Ishikawa (cell line): ENCODE results near the gene SREBF2.

Experiments used
- CEBPB ChIP-seq: IDR thresholded peaks from 2 replicates; pipeline ENCODE4 v1.6.1; 2012
- CREB1 ChIP-seq: IDR thresholded peaks from 2 replicates; pipeline ENCODE4 v1.6.1; 2012; ENCODE audit warnings: low read depth
- EGR1 ChIP-seq: IDR thresholded peaks from 2 replicates; pipeline ENCODE4 v1.6.1; 2012
- EP300 ChIP-seq: IDR thresholded peaks from 2 replicates; pipeline ENCODE4 v1.6.1; 2012; ENCODE audit warnings: borderline replicate concordance
- FOXM1 ChIP-seq: IDR thresholded peaks from 2 replicates; pipeline ENCODE4 v1.6.1; 2012; ENCODE audit warnings: low read depth, borderline replicate concordance
- NFIC ChIP-seq: IDR thresholded peaks from 2 replicates; pipeline ENCODE4 v1.6.1; 2012
- RAD21 ChIP-seq: IDR thresholded peaks from 2 replicates; pipeline ENCODE4 v1.6.1; 2012; ENCODE audit warnings: low read depth
- TAF1 ChIP-seq: IDR thresholded peaks from 2 replicates; pipeline ENCODE4 v1.6.1; 2012; ENCODE audit warnings: low read depth, mild to moderate bottlenecking
- TCF12 ChIP-seq: IDR thresholded peaks from 2 replicates; pipeline ENCODE4 v1.6.1; 2012; ENCODE audit warnings: low read depth
- TEAD4 ChIP-seq: IDR thresholded peaks from 2 replicates; pipeline ENCODE4 v1.6.1; 2012
- USF1 ChIP-seq: IDR thresholded peaks from 2 replicates; pipeline ENCODE4 v1.6.1; 2012
- YY1 ChIP-seq: IDR thresholded peaks from 2 replicates; pipeline ENCODE4 v1.6.1; 2012; ENCODE audit warnings: low read depth
- ZBTB7A ChIP-seq: IDR thresholded peaks from 2 replicates; pipeline ENCODE4 v1.6.1; 2012; ENCODE audit warnings: low read depth
- TF ChIP-seq, protein P1 (sequence below): IDR thresholded peaks from 2 replicates; pipeline ENCODE4 v1.6.1; 2012; ENCODE audit warnings: low read depth, mild to moderate bottlenecking
- TF ChIP-seq, protein P2 (sequence below): IDR thresholded peaks from 2 replicates; pipeline ENCODE4 v1.6.1; 2012

Gene SREBF2

DNA sequence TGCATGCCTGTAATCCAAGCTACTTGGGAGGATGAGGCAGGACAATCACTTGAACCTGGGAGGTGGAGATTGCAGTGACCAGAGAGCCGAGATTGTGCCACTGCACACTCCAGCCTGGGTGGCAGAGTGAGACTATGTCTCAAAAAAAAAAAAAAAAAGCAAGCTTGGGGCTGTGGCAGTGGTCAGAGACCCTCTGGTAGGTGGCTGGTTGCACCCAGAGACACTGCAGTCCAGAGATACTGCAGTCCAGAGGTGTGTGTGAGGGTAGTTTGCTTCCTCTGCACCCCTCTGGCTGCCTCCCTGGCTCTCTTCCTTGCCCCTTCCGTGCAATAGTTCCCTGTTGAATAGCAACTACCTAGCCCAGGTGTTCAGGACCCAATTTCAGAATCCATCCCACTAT, 34.2 kb upstream of the SREBF2 start:
- TF ChIP-seq NFIC (no peak), CREB1 (no peak), YY1 (no peak), ZBTB7A (no peak), CEBPB (no peak), EP300 (no peak), FOXM1 (no peak), TAF1 (no peak), USF1 (no peak), TEAD4 (no peak)
- TF ChIP-seq, protein P1, sequence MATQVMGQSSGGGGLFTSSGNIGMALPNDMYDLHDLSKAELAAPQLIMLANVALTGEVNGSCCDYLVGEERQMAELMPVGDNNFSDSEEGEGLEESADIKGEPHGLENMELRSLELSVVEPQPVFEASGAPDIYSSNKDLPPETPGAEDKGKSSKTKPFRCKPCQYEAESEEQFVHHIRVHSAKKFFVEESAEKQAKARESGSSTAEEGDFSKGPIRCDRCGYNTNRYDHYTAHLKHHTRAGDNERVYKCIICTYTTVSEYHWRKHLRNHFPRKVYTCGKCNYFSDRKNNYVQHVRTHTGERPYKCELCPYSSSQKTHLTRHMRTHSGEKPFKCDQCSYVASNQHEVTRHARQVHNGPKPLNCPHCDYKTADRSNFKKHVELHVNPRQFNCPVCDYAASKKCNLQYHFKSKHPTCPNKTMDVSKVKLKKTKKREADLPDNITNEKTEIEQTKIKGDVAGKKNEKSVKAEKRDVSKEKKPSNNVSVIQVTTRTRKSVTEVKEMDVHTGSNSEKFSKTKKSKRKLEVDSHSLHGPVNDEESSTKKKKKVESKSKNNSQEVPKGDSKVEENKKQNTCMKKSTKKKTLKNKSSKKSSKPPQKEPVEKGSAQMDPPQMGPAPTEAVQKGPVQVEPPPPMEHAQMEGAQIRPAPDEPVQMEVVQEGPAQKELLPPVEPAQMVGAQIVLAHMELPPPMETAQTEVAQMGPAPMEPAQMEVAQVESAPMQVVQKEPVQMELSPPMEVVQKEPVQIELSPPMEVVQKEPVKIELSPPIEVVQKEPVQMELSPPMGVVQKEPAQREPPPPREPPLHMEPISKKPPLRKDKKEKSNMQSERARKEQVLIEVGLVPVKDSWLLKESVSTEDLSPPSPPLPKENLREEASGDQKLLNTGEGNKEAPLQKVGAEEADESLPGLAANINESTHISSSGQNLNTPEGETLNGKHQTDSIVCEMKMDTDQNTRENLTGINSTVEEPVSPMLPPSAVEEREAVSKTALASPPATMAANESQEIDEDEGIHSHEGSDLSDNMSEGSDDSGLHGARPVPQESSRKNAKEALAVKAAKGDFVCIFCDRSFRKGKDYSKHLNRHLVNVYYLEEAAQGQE, result no peak

GRCh38 chr22:41799486-41800347, 33.2 kb upstream of the SREBF2 start:
- TF ChIP-seq RAD21 (no peak), FOXM1 (no peak), EP300 (no peak)
- TF ChIP-seq, protein P1, result no peak

DNA sequence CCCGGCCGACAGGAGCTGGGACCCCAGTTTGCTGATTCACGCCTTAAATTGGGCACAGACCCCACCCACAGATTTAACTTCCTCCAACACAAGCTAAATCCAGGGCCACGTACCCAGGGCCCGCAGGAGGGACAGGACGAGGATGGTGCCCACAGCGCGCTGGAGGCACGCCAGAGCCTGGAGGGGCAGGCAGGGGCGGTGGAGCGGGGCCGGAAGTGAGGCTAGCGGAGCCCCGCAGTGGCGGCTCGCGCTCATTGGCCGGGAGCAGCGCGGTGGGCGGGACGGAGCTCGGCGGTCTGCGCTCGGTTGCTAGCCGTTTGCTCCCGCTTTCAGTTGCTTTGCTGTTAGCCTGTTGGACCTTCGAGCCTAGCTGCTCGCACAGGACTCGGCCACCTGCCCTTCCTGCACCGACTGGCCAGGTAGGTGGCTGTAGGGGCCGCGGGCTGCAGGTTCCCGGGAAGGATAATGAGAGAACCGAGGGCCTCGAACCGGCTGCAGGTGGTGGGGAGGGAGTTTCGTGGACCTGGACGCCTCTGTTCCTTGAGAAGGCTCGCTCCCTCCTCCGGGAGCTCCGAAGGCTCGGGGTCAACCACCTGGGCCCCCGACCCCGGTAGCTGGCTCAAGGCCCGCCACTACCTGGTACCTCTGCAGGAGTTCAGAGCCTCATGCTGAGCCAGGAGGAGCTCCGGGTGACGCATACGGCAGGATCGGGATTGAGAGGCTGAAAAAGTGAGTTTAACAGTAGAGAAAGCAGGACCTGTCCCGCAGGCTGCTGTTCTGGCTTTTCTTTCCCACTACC, 32.4 kb upstream of the SREBF2 start, which contains the start of gene CCDC134:
TSS of gene CCDC134 (plus strand) at position 332 of the 799 bp plus-strand sequence. CDS start 8,212 bp downstream, outside the sequence.
- no peak; the same call in 1 of the 2 replicates for TF ChIP-seq CREB1
- TF ChIP-seq YY1, result peak; percentile 19; the same call in 1 of the 2 replicates
- no peak; the same call in 1 of the 2 replicates for TF ChIP-seq EP300
- no peak for TF ChIP-seq TEAD4
- TF ChIP-seq ZBTB7A, result no peak
- peak; percentile 37; the same call in 1 of the 2 replicates for TF ChIP-seq USF1
- TF ChIP-seq, protein P1, result no peak
- TF ChIP-seq EGR1, result no peak
- TF ChIP-seq TAF1, result peak; percentile 98
- TF ChIP-seq, protein P2, sequence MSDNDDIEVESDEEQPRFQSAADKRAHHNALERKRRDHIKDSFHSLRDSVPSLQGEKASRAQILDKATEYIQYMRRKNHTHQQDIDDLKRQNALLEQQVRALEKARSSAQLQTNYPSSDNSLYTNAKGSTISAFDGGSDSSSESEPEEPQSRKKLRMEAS, result peak; percentile 90
- peak; percentile 56 for TF ChIP-seq TCF12
- TF ChIP-seq NFIC, result peak; percentile 91

GRCh38 chr22:41801147-41801819, 31.6 kb upstream of the SREBF2 start:
- TF ChIP-seq CEBPB (no peak), EGR1 (no peak), FOXM1 (no peak), ZBTB7A (no peak), TEAD4 (no peak), YY1 (no peak), USF1 (no peak), NFIC (no peak)
- TF ChIP-seq, protein P1, result no peak
